ENCODE data around the gene MYO18A. TPM values are rescaled to one million over a fixed set of nuclear protein-coding genes. Genes with fewer than 3 reads are reported as not detected.

The MYO18A gene
- total RNA-seq, 2 donors from 2014 or later, result 43.8 to 56.7 TPM

DNA sequence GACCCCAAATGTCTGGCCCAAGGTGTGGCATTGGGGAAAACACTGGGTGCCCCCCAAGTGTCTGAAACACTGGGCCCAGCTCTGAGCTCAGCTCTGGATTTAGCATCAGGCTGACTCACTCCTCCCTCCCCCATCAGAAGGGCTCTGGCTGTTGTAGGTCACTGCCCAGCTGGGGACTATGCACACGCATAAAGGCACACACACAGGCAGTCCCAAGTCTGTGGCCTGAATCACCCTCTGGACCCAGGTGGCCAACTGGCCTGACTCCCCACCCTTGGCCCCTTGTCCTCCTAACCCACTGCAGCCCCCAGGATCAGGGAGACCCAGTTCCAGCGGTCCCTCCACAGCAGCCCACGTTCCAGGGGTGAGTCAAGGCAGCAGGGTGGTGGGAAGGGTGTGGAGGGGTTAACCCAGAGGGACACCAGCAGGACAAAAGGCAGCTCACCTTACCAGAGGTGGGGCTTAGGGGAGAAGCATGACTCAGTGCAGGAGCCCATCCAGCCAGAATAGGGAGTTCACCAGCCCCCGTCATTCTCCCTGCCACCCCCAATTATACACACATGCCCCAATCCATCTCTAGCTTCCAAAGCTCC lies 47.0 kb downstream of the MYO18A start:
- no peaks in the 10 kb centered on the region for H3K36me3 ChIP-seq (ENCODE audit: control insufficient read depth, insufficient read depth, low read length)
- no peaks in the 10 kb centered on the region for H3K27me3 ChIP-seq (ENCODE audit: control insufficient read depth, insufficient read depth, low read length, poor library complexity, severe bottlenecking)
- Mint-ChIP-seq H3K27me3 (ENCODE audit: insufficient read depth) (no peaks in the 10 kb centered on the region), H3K4me3 (no peak overlapping the region), H3K36me3 (ENCODE audit: low read depth) (no peaks in the 10 kb centered on the region), H3K9me3 (no peaks in the 10 kb centered on the region), H3K4me1 (peaks cover 16% of the 10 kb centered on the region), H3K27ac (peak overlapping the region; percentile 88)
- H3K9me3 ChIP-seq (ENCODE audit: control insufficient read depth, low read length), result no peaks in the 10 kb centered on the region
- TF ChIP-seq, protein P1, sequence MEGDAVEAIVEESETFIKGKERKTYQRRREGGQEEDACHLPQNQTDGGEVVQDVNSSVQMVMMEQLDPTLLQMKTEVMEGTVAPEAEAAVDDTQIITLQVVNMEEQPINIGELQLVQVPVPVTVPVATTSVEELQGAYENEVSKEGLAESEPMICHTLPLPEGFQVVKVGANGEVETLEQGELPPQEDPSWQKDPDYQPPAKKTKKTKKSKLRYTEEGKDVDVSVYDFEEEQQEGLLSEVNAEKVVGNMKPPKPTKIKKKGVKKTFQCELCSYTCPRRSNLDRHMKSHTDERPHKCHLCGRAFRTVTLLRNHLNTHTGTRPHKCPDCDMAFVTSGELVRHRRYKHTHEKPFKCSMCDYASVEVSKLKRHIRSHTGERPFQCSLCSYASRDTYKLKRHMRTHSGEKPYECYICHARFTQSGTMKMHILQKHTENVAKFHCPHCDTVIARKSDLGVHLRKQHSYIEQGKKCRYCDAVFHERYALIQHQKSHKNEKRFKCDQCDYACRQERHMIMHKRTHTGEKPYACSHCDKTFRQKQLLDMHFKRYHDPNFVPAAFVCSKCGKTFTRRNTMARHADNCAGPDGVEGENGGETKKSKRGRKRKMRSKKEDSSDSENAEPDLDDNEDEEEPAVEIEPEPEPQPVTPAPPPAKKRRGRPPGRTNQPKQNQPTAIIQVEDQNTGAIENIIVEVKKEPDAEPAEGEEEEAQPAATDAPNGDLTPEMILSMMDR (conservative IDR thresholded peaks at IDR 0.05), result no peak
- no peaks in the 10 kb centered on the region for H3K4me1 ChIP-seq (ENCODE audit: control insufficient read depth, insufficient read depth, low read length)
- peak; percentile 82 for DNase-seq
- H3K4me3 ChIP-seq (ENCODE audit: low read length), result no peak overlapping the region
- no peak overlapping the region for H3K27ac ChIP-seq (ENCODE audit: low read depth, low read length)
- H3K9ac ChIP-seq (ENCODE audit: extremely low read depth, low read length, poor library complexity, severe bottlenecking), result no peak overlapping the region
- WGBS, 2 experiments (ENCODE audit: insufficient coverage in 1 of 2, insufficient read length in 1 of 2), result 65 to 67% methylated on average over 1 to 4 of the region's 4 CpGs

DNA sequence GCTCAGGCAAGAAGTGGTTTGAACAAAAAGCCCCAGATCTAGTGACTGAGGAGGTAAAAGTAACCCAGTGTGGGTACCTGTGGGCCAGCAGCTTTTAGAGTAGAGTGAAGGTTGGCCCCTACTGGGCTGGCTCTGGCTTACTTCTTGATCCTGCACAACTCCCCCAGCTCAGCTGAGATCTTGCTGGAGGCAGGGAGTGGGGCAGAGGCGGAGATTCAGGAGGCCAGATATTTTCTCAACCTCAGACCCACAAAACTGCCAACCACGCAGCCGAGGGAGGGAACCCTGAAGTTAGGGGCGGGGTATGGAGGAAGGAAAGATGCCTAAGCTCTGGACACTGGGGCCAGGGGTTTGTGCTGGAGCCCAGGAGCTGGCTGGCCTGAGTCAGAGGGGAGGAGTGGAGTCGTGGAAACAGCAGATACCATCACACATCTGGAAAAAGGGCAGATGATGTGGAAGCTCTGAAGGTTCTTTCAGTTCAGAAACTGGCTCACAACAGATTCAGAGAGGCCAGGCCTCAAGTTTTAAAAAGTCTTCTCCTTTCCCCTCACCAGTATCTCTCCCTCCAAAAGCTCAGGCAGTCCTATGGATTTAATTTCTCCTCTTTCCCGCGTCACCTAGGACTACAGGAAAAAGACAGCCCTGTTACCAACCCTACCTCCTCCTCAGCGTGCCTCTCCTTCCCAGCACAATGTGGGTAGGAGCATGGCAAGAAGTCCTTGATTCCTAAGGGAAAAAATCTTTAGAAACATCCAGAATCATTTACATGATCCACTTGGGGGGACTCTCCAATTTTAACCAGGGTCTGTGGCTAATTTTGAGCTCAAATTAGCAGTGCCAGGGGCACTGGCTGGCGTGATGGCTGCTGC lies 48.1 kb downstream of the MYO18A start:
- no peaks in the 10 kb centered on the region for H3K27me3 Mint-ChIP-seq (ENCODE audit: insufficient read depth)
- 82 to 90% methylated on average over 3 to 9 of the region's 9 CpGs for WGBS, 2 experiments (ENCODE audit: insufficient coverage in 1 of 2, insufficient read length in 1 of 2)
- Histone ChIP-seq H3K4me1 (ENCODE audit: control insufficient read depth, insufficient read depth, low read length) (no peaks in the 10 kb centered on the region), H3K27me3 (ENCODE audit: control insufficient read depth, insufficient read depth, low read length, poor library complexity, severe bottlenecking) (no peaks in the 10 kb centered on the region), H3K36me3 (ENCODE audit: control insufficient read depth, insufficient read depth, low read length) (no peaks in the 10 kb centered on the region), H3K27ac (ENCODE audit: low read depth, low read length) (no peak overlapping the region), H3K4me3 (ENCODE audit: low read length) (no peak overlapping the region), H3K9ac (ENCODE audit: extremely low read depth, low read length, poor library complexity, severe bottlenecking) (no peak overlapping the region), H3K9me3 (ENCODE audit: control insufficient read depth, low read length) (no peaks in the 10 kb centered on the region)
- no peak overlapping the region for H3K4me3 Mint-ChIP-seq
- H3K36me3 Mint-ChIP-seq (ENCODE audit: low read depth), result no peaks in the 10 kb centered on the region
- H3K9me3 Mint-ChIP-seq, result no peaks in the 10 kb centered on the region
- DNase-seq, result no peak
- H3K4me1 Mint-ChIP-seq, result peaks cover 16% of the 10 kb centered on the region
- TF ChIP-seq, protein P1 (conservative IDR thresholded peaks at IDR 0.05), result no peak
- no peak overlapping the region for H3K27ac Mint-ChIP-seq

DNA sequence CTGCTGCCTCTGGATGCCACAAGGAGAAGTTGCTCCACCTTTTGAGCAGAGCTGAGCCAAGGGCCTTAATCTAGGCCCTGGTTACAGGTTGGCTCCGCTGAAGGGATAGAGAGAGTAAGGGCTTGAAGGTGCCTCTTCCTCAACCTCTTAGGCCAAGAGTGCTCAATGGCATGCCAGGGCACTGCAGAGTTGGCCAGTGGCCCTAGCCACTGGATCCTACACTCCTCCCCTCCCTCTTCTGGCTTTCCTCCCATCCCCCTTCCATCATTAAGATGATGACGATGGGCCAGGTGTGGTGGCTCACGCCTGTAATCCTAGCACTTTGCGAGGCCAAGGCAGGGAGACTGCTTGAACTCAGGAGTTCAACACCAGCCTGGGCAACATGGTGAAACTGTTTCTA lies 50.5 kb downstream of the MYO18A start:
- DNase-seq, result no peak
- Histone ChIP-seq H3K9ac (ENCODE audit: extremely low read depth, low read length, poor library complexity, severe bottlenecking) (no peak overlapping the region), H3K4me1 (ENCODE audit: control insufficient read depth, insufficient read depth, low read length) (no peaks in the 10 kb centered on the region), H3K36me3 (ENCODE audit: control insufficient read depth, insufficient read depth, low read length) (no peaks in the 10 kb centered on the region), H3K4me3 (ENCODE audit: low read length) (no peak overlapping the region), H3K27me3 (ENCODE audit: control insufficient read depth, insufficient read depth, low read length, poor library complexity, severe bottlenecking) (no peaks in the 10 kb centered on the region), H3K27ac (ENCODE audit: low read depth, low read length) (no peak overlapping the region), H3K9me3 (ENCODE audit: control insufficient read depth, low read length) (no peaks in the 10 kb centered on the region)
- Mint-ChIP-seq H3K9me3 (no peaks in the 10 kb centered on the region), H3K4me3 (no peak overlapping the region), H3K4me1 (peaks cover 19% of the 10 kb centered on the region), H3K27me3 (ENCODE audit: insufficient read depth) (no peaks in the 10 kb centered on the region), H3K36me3 (ENCODE audit: low read depth) (no peaks in the 10 kb centered on the region), H3K27ac (no peak overlapping the region)
- 88 to 97% methylated on average over 4 of the region's 4 CpGs for WGBS, 2 experiments (ENCODE audit: insufficient coverage in 1 of 2, insufficient read length in 1 of 2)
- TF ChIP-seq, protein P1 (conservative IDR thresholded peaks at IDR 0.05), result no peak

Measured in endodermal cell (in vitro differentiated cells).